ENCODE data around the gene EIF4H.

The EIF4H gene

DNA sequence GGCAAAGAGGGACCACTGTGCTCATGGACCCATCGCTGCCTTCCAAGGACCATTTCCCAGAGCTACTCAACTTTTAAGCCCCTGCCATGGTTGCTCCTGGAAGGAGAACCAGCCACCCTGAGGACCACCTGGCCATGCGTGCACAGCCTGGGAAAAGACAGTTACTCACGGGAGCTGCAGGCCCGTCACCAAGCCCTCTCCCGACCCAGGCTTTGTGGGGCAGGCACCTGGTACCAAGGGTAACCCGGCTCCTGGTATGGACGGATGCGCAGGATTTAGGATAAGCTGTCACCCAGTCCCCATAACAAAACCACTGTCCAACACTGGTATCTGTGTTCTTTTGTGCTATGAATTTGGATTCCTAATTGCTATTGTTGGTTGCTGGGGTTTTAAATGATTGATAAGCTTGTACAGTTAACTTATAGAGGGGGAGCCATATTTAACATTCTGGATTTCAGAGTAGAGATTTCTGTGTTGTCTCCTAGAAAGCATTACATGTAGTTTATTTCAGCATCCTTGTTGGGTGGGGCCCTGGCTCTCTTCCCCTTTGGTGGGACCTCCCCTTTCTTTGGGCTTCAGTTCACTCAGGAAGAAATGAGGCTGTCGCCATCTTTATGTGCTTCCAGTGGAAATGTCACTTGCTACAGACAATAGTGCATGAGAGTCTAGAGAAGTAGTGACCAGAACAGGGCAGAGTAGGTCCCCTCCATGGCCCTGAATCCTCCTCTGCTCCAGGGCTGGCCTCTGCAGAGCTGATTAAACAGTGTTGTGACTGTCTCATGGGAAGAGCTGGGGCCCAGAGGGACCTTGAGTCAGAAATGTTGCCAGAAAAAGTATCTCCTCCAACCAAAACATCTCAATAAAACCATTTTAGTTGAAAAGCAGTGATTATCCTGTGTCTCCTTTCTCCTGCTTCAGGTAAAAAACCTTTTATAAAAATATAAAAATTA is 55.1 kb downstream of the EIF4H start:
- DNase-seq: no peak

DNA sequence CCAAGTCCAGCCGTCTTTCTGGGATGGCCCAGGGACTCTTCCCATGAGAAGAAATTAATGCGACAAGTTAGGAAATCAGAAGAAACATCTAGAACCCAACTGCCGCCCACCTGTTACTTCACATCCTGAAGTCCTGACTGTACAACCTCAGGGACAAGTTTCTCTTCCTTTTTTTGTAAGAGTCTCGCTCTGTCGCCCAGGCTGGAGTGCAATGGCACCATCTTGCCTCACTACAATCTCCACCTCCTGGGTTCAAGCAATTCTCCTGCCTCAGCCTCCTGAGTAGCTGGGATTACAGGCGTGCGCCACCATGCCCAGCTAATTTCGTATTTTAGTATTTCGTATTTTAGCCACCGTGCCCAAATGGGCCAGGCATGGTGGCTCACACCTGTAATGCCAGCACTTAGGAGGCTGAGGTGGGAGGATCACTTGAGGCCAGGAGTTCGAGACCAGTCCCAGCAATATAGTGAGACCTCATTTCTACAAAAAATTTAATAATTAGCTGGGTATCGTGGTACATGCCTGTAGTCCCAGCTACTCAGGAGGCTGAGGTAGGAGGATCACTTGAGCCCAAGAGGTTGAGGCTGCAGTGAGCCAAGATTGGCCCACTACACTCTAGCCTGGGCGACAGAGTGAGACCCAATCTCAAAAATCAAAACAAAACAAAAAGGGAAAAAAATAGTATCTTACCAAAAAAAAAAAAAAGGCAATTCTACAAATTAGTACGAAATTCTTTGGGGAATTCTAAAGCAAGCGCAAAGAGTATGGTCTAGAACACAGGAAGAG is 56.5 kb downstream of the EIF4H start:
- no peak for DNase-seq

DNA sequence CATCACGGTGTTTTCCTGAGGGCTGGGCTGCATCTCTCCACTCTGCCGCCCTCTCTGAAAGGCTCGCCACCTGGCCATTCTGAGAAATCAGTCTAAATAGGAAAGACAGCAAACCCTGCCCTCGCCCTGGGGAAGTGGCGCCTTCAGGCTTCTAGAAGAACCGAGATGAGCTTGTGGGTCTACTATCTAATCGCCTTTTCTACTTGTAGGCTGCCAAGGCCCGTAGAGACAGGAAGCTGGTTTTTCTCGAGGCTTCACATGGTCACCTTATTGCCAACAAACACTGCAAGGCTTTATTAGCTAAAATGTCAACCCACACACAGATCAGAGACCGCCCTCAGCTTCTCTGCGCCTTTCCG is 57.1 kb downstream of the EIF4H start:
- DNase-seq: no peak

DNA sequence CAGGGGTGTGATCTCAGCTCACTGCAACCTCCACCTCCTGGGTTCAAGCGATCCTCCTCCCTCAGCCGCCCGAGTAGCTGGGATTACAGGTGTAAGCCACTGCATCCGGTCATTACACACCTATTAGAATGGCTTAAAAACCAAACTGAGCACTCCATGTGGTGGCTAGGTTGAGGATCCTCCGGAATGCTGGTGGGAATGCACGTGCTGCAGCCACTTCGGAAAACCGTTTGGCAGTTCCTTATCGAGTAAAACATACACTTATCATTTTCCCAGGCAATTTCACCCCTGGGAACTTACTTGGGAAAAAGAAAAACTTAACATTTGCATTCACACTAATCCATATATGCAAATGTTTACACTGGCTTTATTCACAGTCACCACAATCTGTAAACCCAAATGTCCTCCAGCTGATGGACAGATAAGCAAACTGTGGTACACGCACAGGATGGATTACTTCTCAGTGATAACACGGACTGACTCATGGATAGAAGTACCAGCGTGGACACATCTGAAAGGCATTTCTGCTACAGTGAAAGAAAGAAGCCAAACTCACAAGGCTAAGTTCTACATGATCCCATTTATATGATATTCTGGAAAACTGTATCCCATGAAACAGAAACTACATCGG is 59.6 kb downstream of the EIF4H start:
- DNase-seq: no peak

DNA sequence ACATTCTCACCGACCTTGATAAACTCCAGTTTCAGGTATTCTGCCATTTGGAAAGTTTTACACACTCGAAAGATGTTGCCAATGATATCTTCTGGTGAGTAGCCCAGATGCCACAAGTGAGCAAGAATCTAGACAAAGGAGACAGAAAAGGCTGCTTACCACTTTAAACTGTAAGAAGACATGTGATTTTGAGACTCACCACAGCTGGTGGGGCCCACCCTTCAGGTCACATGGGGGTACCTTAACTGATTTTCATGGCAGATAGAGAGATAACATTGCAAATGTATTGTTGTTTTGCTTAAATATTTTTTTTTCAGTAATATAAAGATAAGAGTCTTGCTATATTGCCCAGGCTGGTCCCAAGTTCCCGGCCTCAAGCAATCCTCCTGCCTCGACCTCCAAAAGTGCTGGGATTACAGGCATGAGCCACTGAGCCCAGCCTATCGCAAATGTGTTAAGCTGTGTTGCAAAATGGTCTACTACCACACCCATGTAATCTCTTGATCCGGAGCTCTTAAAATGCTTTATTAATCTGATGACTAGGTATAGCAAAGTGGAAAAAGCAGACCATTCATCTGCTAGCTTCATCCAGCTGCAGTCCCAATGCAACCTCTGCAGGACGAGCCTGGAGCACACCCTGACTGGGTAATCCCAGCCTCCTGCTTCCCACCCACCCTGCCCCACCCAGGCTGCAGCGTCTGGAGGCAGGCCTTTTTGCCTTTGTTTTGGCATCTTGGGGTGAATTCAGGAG is 61.5 kb downstream of the EIF4H start:
- DNase-seq: no peak

DNA sequence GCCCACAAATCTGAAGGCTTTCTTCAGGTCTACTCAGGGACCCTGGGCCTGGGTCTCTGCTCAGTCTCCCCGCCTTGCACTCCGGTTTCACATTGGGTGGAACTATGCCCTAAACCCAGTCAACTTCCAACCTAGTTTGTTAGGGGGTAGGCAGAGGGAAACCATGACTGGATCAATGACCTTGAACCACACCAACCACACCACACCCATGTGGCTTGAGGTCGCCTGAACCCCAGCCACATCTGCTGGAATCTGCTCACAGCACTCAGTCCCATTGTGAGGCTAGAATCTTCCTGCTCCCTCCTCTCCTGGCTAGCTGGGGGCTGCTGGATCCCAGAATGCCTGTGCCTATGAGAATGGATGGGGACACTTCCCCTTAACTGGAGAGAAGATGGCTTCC is 62.1 kb downstream of the EIF4H start:
- DNase-seq: no peak

DNA sequence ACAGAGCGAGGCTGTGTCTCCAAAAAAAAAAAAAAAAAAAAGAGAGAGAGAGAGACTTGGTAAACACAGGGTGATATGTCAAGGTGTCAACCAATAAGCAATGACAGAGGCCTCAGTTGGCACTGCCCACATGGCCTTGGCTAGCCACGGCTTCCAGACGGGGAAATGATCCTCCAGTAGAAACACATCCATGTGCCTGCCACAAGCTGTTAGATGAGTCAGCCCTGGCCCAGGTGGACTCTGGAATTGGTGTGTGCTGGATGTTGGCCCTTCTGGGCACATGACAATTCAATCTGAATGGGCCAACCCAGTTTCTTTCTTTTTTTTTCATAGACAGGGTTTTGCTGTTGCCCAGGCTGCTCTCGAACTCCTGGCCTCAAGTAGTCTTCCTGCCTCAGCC is 66.3 kb downstream of the EIF4H start:
- DNase-seq: no peak

DNA sequence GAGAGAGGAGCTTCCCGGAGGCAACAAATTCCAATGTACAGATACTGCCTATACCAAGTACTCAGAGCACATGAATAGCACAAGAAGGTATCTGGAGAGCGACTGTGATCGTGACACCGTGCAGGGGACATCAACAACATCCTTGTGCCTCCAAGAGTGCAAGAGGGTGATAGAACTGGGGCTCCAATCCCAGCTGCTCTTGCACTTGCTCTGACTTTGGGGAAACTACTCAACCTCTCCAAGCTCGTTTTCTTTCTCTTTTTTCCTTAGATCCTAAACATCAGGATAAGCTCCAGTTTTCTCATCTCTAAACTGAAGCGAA is 67.9 kb downstream of the EIF4H start:
- no peak for DNase-seq

DNA sequence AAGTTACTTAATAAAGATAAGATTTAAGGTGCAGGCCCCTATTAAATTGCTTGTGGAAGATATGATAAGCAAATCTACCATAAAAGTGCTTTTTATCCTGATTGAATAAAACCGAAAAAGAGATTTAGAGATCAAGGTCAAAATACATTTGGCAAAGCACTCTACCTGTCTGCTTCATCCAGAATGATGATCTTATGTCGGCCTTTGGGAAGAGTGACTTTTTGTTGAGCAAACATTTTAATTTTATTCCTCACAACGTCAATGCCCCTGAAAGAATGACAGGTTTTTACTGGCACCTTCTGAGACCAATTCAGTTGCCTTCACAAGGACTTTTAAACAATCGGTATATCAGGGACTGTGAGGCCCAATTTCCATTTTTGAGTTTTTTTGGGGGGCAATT is 72.3 kb downstream of the EIF4H start:
- no peak for DNase-seq
